Measurements from ENCODE around the gene BRPF3. TPM values are rescaled to one million over a fixed set of nuclear protein-coding genes. Genes with fewer than 3 reads are reported as not detected.

BRPF3 gene
- total and polyA plus RNA-seq, 11 donors, result 8.2 to 29.1 (median 17.6) TPM

DNA sequence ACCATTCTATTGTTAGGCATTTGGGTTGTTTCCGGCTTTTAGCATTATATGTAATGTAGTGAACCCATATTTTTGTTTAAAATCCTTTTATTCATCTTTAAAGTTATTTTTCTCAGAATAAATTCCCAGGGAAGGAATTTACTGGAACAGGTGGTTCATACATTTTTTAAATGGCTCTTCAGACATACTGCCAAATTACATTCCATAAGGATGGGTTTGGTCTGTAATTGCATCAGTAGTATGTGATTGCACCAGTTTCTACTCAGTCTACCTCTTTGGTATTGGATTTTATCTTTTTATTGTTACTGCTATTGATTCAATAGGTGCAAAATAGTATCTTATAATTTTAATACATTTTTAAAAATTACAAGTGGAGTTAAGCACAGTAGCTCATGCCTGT lies 27.2 kb downstream of the BRPF3 start:
- TF ChIP-seq POLR2A (IDR thresholded peaks at IDR 0.05), result no peak
- TF ChIP-seq, protein P1, sequence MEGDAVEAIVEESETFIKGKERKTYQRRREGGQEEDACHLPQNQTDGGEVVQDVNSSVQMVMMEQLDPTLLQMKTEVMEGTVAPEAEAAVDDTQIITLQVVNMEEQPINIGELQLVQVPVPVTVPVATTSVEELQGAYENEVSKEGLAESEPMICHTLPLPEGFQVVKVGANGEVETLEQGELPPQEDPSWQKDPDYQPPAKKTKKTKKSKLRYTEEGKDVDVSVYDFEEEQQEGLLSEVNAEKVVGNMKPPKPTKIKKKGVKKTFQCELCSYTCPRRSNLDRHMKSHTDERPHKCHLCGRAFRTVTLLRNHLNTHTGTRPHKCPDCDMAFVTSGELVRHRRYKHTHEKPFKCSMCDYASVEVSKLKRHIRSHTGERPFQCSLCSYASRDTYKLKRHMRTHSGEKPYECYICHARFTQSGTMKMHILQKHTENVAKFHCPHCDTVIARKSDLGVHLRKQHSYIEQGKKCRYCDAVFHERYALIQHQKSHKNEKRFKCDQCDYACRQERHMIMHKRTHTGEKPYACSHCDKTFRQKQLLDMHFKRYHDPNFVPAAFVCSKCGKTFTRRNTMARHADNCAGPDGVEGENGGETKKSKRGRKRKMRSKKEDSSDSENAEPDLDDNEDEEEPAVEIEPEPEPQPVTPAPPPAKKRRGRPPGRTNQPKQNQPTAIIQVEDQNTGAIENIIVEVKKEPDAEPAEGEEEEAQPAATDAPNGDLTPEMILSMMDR (IDR thresholded peaks at IDR 0.05), result no peak
- peaks cover 0 to 8% (median 0%) of the 10 kb centered on the region in 12 donors for H3K4me1 ChIP-seq
- H3K36me3 ChIP-seq, result peaks cover 0 to 99% (median 91%) of the 10 kb centered on the region in 9 donors
- H3K27ac ChIP-seq, result no peak overlapping the region
- no peak for DNase-seq
- no peaks in the 10 kb centered on the region for H3K27me3 ChIP-seq
- H3K9me3 ChIP-seq, result no peaks in the 10 kb centered on the region
- no peak overlapping the region for H3K4me3 ChIP-seq
- no peak for ATAC-seq
- intact Hi-C loops (cut with DNase I), result no loop called here
- 95 to 100% (median 96%) methylated on average over 1 of the region's 1 CpG for WGBS, 4 donors

DNA sequence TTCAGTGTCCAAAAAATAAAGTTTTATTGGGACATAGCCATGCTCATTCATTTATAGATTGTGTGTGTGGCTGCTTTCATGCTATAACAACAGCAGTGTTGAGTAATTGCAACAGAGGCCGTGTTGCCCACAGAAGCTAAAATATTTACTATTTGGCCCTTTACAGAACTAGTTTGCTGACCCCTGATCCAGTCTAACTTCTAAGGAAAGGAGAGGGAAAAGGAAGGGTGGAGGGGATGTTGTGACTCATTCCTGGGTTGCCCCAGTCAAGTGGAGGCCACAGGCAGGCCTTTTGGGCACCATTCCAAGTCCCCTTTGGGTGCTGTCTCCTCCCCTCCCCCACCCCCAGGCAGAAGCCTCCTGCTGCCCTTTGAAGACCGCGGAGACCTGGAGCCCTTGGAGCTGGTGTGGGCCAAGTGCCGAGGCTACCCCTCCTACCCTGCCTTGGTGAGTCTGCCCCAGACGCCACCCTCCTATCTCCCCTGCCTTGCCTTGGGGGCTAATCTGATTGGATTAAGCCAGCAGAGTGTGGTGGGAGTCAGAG lies 28.4 kb downstream of the BRPF3 start:
- Histone ChIP-seq H3K27ac (no peak overlapping the region), H3K4me3 (no peak overlapping the region), H3K36me3 (peaks cover 0 to 99% (median 91%) of the 10 kb centered on the region in 9 donors), H3K4me1 (peaks cover 0 to 8% (median 0%) of the 10 kb centered on the region in 12 donors), H3K9me3 (no peaks in the 10 kb centered on the region), H3K27me3 (no peaks in the 10 kb centered on the region)
- no peak for DNase-seq
- peak in 2 of 4 donors; percentile 18 to 26 for ATAC-seq
- intact Hi-C loops (cut with DNase I), result no loop called here
- TF ChIP-seq, protein P1 (IDR thresholded peaks at IDR 0.05), result no peak
- TF ChIP-seq POLR2A (IDR thresholded peaks at IDR 0.05), result no peak
- WGBS, 4 donors, result 75 to 90% (median 80%) methylated on average over 5 of the region's 5 CpGs

DNA sequence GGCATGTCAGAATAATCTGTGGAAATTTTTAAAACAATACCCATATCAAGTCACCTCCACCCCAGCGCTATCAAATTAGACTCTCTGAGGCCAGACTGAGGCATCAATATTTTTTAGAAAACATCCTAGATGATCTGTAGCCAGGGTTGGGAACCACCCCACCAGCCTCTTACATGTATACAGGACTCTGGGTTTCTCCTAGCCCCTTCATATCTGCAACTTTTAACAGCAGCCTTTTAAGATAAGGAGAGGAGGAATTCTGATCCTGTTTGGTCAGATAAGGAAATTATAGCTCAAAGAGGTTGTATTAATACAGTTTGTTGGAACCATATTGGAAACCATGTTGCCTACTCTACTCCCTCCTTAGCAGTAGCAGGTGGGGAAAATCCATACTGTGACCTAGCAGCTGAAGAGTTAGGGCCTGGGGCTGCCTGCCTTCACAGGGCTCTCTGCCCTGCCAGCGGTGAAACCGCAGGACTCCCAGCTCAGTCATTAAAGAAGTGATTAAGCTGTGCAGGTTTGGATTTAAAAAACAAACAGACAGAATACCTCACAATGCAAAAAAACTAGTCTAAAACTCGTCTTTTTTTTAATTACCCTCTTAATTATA lies 30.0 kb downstream of the BRPF3 start:
- H3K27me3 ChIP-seq, result no peaks in the 10 kb centered on the region
- no peaks in the 10 kb centered on the region for H3K9me3 ChIP-seq
- H3K4me1 ChIP-seq, result peaks cover 0 to 8% (median 0%) of the 10 kb centered on the region in 12 donors
- TF ChIP-seq, protein P1 (IDR thresholded peaks at IDR 0.05), result no peak
- TF ChIP-seq POLR2A (IDR thresholded peaks at IDR 0.05), result no peak
- WGBS, 4 donors, result 92 to 95% (median 95%) methylated on average over 4 of the region's 4 CpGs
- no peak for DNase-seq
- no peak overlapping the region for H3K27ac ChIP-seq
- intact Hi-C loops (cut with DNase I), result no loop called here
- no peak overlapping the region for H3K4me3 ChIP-seq
- H3K36me3 ChIP-seq, result peaks cover 0 to 100% (median 96%) of the 10 kb centered on the region in 9 donors
- ATAC-seq, result no peak

DNA sequence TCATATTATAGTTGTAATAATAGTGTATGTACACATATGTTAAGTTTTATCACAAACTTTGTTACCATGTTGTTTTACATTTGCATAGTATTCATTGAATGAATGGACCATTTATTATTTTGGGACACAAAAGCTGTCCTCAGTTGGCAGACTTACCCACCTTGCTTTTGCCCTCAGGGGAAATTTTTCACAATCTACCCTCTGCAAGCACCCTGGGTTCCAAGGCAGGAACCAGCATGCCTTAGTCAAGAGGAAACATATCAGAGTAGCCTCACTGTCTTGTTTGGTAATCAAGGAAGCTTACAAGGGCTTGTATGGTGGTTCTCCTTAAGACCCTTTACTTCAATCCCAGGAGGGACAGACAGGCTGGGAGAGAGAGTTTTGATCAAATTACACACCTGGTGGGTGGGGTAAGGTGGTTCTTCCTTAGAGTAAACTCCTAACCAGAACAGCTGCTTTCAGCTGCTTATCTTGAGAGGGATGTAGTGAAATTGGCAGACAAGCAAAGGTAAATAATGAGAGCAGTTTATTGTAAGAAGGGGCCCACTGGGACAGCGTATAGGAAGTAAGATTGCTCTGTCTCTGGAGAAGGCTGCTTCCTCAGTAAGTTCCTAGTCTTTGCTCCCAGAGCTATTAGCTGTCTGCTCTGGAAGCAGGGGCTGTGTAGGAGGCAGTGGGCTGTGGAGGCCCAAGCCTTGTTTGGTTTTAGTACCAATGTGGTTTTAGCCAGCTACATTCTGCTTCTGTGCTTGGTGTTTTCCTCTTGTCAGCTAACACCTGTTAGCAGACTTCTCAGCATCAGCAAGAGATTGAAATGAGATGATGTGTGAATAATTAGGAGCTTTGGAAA lies 31.1 kb downstream of the BRPF3 start:
- H3K4me1 ChIP-seq, result peaks cover 0 to 8% (median 0%) of the 10 kb centered on the region in 12 donors
- H3K9me3 ChIP-seq, result no peaks in the 10 kb centered on the region
- H3K27ac ChIP-seq, result no peak overlapping the region
- peaks cover 0 to 100% (median 94%) of the 10 kb centered on the region in 9 donors for H3K36me3 ChIP-seq
- H3K27me3 ChIP-seq, result no peaks in the 10 kb centered on the region
- DNase-seq, result no peak
- intact Hi-C loops (cut with DNase I), result no loop called here
- no peak overlapping the region for H3K4me3 ChIP-seq
- WGBS, 4 donors, result 80 to 87% (median 84%) methylated on average over 1 of the region's 1 CpG
- no peak for ATAC-seq
- TF ChIP-seq, protein P1 (IDR thresholded peaks at IDR 0.05), result no peak
- TF ChIP-seq POLR2A (IDR thresholded peaks at IDR 0.05), result no peak
